Measurements from ENCODE around the gene GTPBP10.
"Not testable (repeated sequence)": the region's sequence is repeated elsewhere in the genome, so short reads cannot be mapped to it uniquely, and the experiment has no call there.

Gene GTPBP10

DNA sequence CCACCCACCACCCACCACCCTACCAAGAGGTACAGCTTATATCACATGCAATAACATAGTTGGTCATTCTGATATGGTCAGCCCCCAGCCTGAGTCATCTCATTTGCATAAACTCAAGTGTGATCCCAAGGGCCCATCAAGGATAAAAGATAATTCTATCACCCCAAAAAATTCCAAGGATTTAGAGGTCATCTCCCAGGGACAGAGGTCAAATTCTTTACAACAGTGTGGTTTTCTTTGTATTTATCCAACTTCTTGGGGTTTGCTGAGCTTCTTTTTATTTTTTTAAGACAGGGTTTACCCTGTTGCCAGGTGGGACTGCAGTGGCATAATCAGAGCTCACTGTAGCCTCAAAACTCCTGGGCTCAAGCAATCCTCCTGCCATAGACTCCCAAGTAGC, 9.4 kb upstream of the GTPBP10 start:
- TF ChIP-seq, protein P1, sequence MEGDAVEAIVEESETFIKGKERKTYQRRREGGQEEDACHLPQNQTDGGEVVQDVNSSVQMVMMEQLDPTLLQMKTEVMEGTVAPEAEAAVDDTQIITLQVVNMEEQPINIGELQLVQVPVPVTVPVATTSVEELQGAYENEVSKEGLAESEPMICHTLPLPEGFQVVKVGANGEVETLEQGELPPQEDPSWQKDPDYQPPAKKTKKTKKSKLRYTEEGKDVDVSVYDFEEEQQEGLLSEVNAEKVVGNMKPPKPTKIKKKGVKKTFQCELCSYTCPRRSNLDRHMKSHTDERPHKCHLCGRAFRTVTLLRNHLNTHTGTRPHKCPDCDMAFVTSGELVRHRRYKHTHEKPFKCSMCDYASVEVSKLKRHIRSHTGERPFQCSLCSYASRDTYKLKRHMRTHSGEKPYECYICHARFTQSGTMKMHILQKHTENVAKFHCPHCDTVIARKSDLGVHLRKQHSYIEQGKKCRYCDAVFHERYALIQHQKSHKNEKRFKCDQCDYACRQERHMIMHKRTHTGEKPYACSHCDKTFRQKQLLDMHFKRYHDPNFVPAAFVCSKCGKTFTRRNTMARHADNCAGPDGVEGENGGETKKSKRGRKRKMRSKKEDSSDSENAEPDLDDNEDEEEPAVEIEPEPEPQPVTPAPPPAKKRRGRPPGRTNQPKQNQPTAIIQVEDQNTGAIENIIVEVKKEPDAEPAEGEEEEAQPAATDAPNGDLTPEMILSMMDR (IDR thresholded peaks at IDR 0.05; ENCODE audit: low read depth, low read length): no peak
- no peak for DNase-seq (ENCODE audit: extremely low read depth, low read depth)

DNA sequence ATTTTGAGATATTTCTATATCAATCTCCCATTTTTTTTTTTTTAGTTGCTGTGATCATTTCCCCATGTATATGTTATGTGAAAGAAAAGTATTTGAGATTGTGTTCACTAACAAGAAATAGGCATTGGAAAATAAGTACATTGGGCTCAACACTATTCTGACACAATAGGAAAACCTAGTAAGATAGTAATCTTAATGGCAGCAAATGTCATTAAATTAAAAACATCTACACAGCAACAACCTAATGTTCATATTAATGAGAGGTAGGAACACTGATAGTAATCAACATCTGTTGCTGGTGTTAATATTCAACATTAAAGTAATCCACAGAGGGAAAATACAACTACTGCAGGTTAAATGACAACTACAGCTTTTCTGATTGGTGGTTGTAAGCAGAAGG, 1.5 kb upstream of the GTPBP10 start:
- no peak for DNase-seq (ENCODE audit: extremely low read depth, low read depth)
- TF ChIP-seq, protein P1 (IDR thresholded peaks at IDR 0.05; ENCODE audit: low read depth, low read length): no peak

DNA sequence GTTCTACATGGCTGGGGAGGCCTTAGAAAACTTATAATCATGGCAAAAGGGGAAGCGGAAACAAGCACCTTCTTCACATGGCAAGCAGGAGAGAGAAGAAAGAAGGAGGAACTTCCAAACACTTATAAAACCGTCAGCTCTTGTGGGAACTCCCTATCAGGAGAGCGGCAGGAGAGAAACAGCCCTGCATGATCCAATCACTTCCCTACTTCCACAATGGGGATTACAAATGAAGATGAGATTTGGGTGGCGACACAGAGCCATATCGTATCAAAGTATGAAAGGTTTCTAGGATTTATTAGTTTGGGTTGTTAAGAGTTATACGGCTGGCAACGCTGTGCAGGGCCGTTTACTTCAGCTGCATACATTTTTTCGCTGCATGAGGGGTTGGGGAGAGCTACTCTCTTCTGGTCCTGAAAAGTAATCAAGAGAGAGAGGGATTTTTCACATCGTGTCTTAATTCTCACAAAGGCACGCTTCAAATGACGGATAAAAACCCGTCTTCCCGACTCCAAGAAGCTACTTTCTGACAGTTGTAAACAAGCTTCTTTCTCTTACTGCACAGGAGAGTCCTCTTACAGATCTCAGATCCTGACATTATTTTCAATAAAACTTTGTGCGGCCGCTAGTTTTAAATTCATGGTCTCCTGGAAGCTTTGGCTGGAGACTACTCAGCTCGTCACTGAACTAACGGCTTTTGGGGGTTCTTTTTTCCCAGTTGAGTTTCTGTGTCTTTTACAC, 751 bp upstream of the GTPBP10 start:
- no peak for DNase-seq (ENCODE audit: extremely low read depth, low read depth)
- TF ChIP-seq, protein P1 (IDR thresholded peaks at IDR 0.05; ENCODE audit: low read depth, low read length): no peak

DNA sequence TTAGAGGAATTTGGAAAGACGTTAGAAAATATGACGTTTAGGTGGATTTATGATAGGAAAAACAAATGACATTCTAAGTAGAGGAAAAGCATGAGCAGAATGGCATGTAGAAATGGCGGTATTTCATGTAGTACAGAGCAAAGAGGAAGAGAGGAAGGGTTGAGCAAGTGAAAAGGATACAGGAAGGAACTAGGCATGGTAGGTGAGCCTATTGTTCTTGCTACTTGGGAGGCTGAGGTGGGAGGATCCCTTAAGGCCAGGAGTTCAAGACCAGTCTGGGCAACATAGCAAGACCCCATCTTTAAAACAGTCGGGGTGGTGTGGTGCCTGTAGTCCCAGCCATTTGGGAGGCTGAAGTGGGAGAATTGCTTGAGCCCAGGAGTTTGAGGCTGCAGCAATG, 1.2 kb downstream of the GTPBP10 start:
- no peak for DNase-seq (ENCODE audit: extremely low read depth, low read depth)
- TF ChIP-seq, protein P1 (IDR thresholded peaks at IDR 0.05; ENCODE audit: low read depth, low read length): no peak

DNA sequence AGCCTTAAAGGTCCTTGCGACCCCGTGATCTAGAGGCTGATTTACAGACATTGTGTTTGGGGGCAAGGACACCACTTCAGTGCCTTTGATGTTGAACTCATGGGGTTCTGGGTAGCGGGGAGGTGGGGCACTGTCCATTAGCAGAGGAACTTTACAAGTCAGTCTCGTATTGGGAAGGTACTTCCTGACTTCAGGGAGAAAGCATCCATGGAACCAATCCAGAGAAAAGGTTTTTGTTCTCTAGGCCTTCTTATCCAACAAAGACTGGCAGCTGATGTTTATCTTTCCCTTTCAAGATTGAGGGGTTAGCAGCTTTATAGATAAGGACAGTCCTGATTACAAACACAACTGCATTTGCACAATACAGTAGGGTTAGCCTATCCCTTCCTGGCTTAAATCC, 2.8 kb downstream of the GTPBP10 start:
- no peak for DNase-seq (ENCODE audit: extremely low read depth, low read depth)
- TF ChIP-seq, protein P1 (IDR thresholded peaks at IDR 0.05; ENCODE audit: low read depth, low read length): no peak

DNA sequence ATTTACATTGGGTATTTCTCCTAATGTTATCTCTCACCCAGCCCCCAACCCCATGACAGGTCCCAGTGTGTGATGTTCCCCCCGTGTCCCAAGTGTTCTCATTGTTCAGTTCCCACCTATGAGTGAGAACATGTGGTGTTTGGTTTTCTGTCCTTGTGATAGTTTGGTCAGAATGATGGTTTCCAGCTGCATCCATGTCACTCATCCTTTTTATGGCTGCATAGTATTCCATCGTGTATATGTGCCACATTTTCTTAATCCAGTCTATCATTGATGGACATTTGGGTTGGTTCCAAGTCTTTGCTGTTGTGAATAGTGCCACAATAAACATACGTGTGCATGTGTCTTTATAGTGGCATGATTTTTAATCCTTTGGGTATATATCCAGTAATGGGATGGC, 3.5 kb downstream of the GTPBP10 start:
- not testable (repeated sequence) for DNase-seq (ENCODE audit: extremely low read depth, low read depth)

DNA sequence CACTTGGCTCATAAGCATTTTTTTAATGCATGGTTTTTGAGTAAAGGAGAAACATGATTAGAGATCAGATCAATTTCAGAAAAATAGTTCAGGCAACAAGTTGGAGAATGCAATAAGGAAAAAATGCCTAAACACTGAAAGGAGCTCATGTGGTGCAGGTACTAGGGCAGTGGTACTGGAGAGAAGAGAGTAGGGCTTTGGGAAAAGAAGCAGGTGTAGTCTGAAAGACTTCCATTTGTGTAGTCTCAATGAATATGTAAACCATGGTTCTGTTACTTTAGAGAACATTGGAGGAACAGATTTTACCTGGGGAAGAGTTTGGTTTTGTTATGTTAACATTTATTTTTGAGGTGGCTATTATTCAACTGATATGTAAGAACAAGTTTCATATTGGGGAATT, 5.5 kb downstream of the GTPBP10 start:
- TF ChIP-seq, protein P1 (IDR thresholded peaks at IDR 0.05; ENCODE audit: low read depth, low read length): no peak
- DNase-seq (ENCODE audit: extremely low read depth, low read depth): no peak

DNA sequence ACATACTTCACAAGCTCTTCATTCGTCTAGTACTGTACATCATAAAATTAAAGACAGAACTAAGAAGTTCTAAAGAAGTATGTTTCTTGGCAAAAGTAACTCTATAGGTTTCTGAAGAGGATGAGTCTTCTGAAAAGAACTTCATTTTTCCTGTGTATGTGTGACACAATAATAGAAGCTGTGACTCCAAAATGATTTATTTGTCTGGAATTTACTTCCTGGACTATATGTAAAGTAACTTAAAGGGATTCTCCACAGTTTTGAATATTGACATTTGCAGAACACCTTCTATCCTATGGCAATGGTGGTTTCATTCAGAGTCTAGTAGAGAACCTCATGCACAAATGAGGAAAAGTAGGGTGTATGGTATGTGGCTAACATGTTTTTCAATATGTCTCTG, 36.9 kb downstream of the GTPBP10 start:
- TF ChIP-seq, protein P1 (IDR thresholded peaks at IDR 0.05; ENCODE audit: low read depth, low read length): no peak
- no peak for DNase-seq (ENCODE audit: extremely low read depth, low read depth)

All from AG09319 (cell line).